CD8-positive, alpha-beta memory T cell (primary cell): ENCODE results near the gene IQCC. TPM values are rescaled to one million over a fixed set of nuclear protein-coding genes. Genes with fewer than 3 reads are reported as not detected.

Experiments
- CTCF ChIA-PET: fragments of 350-600 bp; sonication (Branson Sonifier 250); formaldehyde crosslinking; loops from one replicate; lab custom pipeline; 2021; ENCODE audit warnings: antibody characterized with exemption; lab: Charles Lee
- POLR2A ChIA-PET: fragments of 350-600 bp; sonication (Branson Sonifier 250); formaldehyde crosslinking; loops from one replicate; lab custom pipeline; 2021; ENCODE audit warnings: antibody characterized with exemption; lab: Charles Lee
- DNase-seq, 5 donors: peaks; one replicate each; pipeline versions ENCODE4 v3.0.0 to v3.0.0-alpha.2; 2020 to 2022; ENCODE audit warnings: mixed read lengths in 1 of 5
- H3K27ac ChIP-seq: one replicate; pipeline ENCODE4 v1.7.0; 2013; ENCODE audit warnings: low read depth, mild to moderate bottlenecking, low read length, moderate library complexity
- H3K27me3 ChIP-seq: 2 replicates; pipeline ENCODE4 v1.7.0; 2013; ENCODE audit warnings: low read length, mild to moderate bottlenecking; ENCODE audit not compliant: insufficient read depth, poor library complexity, severe bottlenecking
- H3K36me3 ChIP-seq: 2 replicates; pipeline ENCODE4 v1.7.0; 2013; ENCODE audit warnings: mild to moderate bottlenecking, low read length, moderate library complexity; ENCODE audit not compliant: insufficient read depth
- H3K4me1 ChIP-seq: 2 replicates; pipeline ENCODE4 v1.7.0; 2013; ENCODE audit warnings: mild to moderate bottlenecking, low read length, moderate library complexity; ENCODE audit not compliant: insufficient read depth
- H3K4me3 ChIP-seq: 2 replicates; pipeline ENCODE4 v1.7.0; 2013; ENCODE audit warnings: mild to moderate bottlenecking, low read length
- H3K9me3 ChIP-seq: 2 replicates; pipeline ENCODE4 v1.7.0; 2013; ENCODE audit warnings: mild to moderate bottlenecking, low read length
- H3K27ac Mint-ChIP-seq, 8 donors: one replicate each; pipeline ENCODE4 v1.8.0; 2020 to 2021; ENCODE audit warnings: mixed read lengths in 8 of 8, mild to moderate bottlenecking in 6 of 8, inconsistent platforms in 3 of 8, moderate library complexity in 3 of 8
- H3K27me3 Mint-ChIP-seq, 2 donors: one replicate each; pipeline ENCODE4 v1.8.0; 2020 to 2021; ENCODE audit warnings: mixed read lengths in 2 of 2, mild to moderate bottlenecking in 1 of 2, moderate library complexity in 1 of 2
- H3K36me3 Mint-ChIP-seq, 3 donors: one replicate each; pipeline ENCODE4 v1.8.0; 2020 to 2021; ENCODE audit warnings: mixed read lengths in 3 of 3, inconsistent platforms in 1 of 3, mild to moderate bottlenecking in 1 of 3
- H3K4me1 Mint-ChIP-seq, 3 donors: one replicate each; pipeline ENCODE4 v1.8.0; 2020 to 2021; ENCODE audit warnings: mixed read lengths in 3 of 3, inconsistent platforms in 1 of 3, mild to moderate bottlenecking in 1 of 3
- H3K4me3 Mint-ChIP-seq, 7 donors: one replicate each; pipeline ENCODE4 v1.8.0; 2020 to 2021; ENCODE audit warnings: mixed read lengths in 7 of 7, mild to moderate bottlenecking in 6 of 7, moderate library complexity in 4 of 7, inconsistent platforms in 2 of 7
- H3K9me3 Mint-ChIP-seq, 5 donors: one replicate each; pipeline ENCODE4 v1.8.0; 2020 to 2022; ENCODE audit warnings: mixed read lengths in 5 of 5, mild to moderate bottlenecking in 3 of 5, moderate library complexity in 2 of 5, inconsistent platforms in 1 of 5
- polyA plus RNA-seq: library from polyadenylated mRNA; unstranded; fragments of 300-500 nt; fragmentation: Illumina TruSeq; gene quantifications from one replicate; pipeline ENCODE4 v1.2.3, GENCODE V29; 2021
- total RNA-seq, 2 experiments: library from RNA; stranded (reverse); gene quantifications; one replicate each; pipeline ENCODE4 v1.2.3, GENCODE V29; 2021

IQCC gene
- total and polyA plus RNA-seq, 3 experiments from 2014 or later: 1.6 to 5.7 (median 5.6) TPM

DNA sequence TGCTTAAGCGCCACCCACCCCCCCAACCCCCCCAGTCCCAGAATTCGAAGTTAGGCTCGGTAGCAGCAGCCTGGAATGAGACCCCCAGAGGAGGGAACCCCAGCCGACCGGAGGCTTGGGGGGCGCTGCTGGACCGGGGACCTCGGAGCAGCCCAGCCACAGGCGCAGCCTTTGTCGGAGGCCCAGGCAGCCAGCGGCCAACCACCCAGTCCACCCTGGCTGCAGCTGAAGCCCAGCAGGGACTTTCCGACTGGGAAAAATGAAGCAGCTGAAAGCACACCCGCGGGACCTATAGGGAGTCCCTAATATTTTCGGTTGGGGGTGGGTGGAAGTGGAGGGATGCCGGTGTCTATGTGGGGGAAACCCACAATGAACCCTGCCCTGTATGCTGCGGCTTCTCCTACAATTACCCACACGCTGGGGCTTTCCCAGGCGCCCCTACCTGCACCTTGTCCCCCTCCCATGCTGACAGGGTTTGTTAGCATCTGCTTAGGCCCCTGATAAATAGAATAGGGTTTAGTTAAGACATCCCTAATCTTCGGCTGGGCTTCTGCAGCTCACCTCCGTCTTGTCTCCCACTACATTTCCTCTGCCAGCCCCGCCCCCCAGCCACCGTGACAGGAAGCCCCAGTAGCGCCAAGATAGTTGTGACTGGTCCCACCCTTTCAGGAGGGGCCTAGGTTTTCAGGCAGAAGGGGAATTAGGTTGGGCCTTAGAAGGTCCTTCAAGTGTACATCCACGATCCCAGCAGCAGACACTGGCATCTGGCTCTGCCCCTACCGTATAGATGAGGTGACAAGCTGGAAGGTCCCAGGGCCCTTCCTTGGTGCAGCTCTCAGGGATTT lies 4.2 kb upstream of the IQCC start:
- DNase-seq: peak; percentile 71 to 86 (median 77)
- Histone ChIP-seq H3K27ac (peak overlapping the region; percentile 81), H3K36me3 (no peaks in the 10 kb centered on the region), H3K4me3 (peak overlapping the region; percentile 96), H3K27me3 (no peaks in the 10 kb centered on the region), H3K4me1 (peaks cover 47% of the 10 kb centered on the region), H3K9me3 (no peaks in the 10 kb centered on the region)
- ChIA-PET POLR2A (interaction anchor here (1.0 to 2.4 kb wide), 8 partner anchors 10 to 193 kb away, joined by 3 to 12 read pairs (median 4); partner anchors contain the start of genes BSDC1, KPNA6, MARCKSL1 and TXLNA), CTCF (interaction anchor here (0.5 to 4.0 kb wide), 5 partner anchors 9 to 200 kb away, joined by 3 to 11 read pairs (median 5); no protein-coding TSS in a partner anchor)
- H3K27ac Mint-ChIP-seq: peak overlapping the region; percentile 86 to 99 (median 96)
- H3K4me3 Mint-ChIP-seq: peak overlapping the region; percentile 83 to 98 (median 92)
- H3K9me3 Mint-ChIP-seq: no peaks in the 10 kb centered on the region
- H3K36me3 Mint-ChIP-seq: peaks cover 0 to 23% (median 2%) of the 10 kb centered on the region in 3 donors
- peaks cover 0 to 2% of the 10 kb centered on the region in 2 donors for H3K27me3 Mint-ChIP-seq
- H3K4me1 Mint-ChIP-seq: peaks cover 43 to 77% (median 53%) of the 10 kb centered on the region in 3 donors

DNA sequence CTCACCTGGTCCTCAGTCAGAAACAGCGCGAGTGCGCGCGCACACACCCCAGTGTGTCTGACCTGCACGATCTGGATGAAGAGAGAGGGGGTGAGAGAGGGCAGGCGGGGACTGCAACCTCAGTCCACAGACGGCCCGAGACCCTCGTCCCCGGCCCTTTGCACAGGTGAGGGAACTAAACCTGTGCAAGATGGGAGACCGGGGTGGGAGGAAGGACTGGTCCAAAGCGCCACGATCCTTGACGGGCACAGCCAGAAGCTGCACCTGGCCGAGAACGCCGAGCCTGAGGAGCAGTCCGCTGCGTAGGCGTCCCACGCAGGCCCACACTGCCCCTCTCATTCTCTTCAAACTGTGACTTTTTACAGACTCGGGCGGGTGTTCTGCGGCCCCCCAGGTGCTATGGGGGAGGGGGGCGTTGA lies 519 bp upstream of the IQCC start:
- H3K4me1 Mint-ChIP-seq: peaks cover 26 to 50% (median 37%) of the 10 kb centered on the region in 3 donors
- Histone ChIP-seq H3K4me3 (peak overlapping the region; percentile 86), H3K4me1 (peaks cover 33% of the 10 kb centered on the region), H3K27ac (peak overlapping the region; percentile 76), H3K27me3 (no peaks in the 10 kb centered on the region), H3K9me3 (no peaks in the 10 kb centered on the region), H3K36me3 (no peaks in the 10 kb centered on the region)
- ChIA-PET CTCF (interaction anchor here (1.0 to 1.9 kb wide), 3 partner anchors 12 to 43 kb away, joined by 3 to 6 read pairs (median 3); no protein-coding TSS in a partner anchor), POLR2A (interaction anchor here (1.6 to 1.7 kb wide), 2 partner anchors 25 to 189 kb away, joined by 4 to 9 read pairs; partner anchors contain the start of gene BSDC1)
- no peaks in the 10 kb centered on the region for H3K9me3 Mint-ChIP-seq
- DNase-seq: no peak
- H3K27me3 Mint-ChIP-seq: peaks cover 0 to 2% of the 10 kb centered on the region in 2 donors
- H3K36me3 Mint-ChIP-seq: peaks cover 0 to 8% (median 0%) of the 10 kb centered on the region in 3 donors
- peak overlapping the region; percentile 26 to 98 (median 91) for H3K27ac Mint-ChIP-seq
- peak overlapping the region; percentile 86 to 96 (median 87) for H3K4me3 Mint-ChIP-seq

DNA sequence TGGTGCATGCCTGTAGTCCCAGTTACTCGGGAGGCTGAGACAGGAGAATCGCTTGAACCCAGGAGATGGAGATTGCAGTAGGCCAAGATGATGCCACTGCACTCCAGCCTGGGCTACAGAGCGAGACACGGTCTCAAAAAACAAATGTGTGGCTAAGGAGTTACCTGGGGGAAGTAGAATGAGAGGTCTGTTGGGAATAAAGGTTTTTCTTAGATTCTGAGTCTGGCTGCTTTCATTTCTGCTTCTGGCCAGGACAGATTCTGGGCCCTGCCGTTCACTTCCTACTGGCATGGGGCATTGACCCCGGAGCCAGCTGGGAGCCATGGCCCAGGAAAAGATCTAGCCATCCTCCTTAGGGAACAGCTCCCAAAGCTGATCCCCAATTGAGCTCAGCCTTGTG lies 3.0 kb downstream of the IQCC start:
- Mint-ChIP-seq H3K36me3 (peaks cover 0 to 1% (median 0%) of the 10 kb centered on the region in 3 donors), H3K27me3 (no peaks in the 10 kb centered on the region), H3K4me3 (no peak overlapping the region), H3K4me1 (peaks cover 5 to 27% (median 15%) of the 10 kb centered on the region in 3 donors), H3K9me3 (no peaks in the 10 kb centered on the region), H3K27ac (peak overlapping the region in 2 of 8 donors; percentile 27 to 61)
- Histone ChIP-seq H3K4me3 (no peak overlapping the region), H3K27ac (no peak overlapping the region), H3K4me1 (peaks cover 17% of the 10 kb centered on the region), H3K36me3 (no peaks in the 10 kb centered on the region), H3K27me3 (no peaks in the 10 kb centered on the region), H3K9me3 (no peaks in the 10 kb centered on the region)
- ChIA-PET CTCF (no interaction called here), POLR2A (interaction anchor here (0.6 kb wide), 1 partner anchor 136 kb away, joined by 3 read pairs; no protein-coding TSS in a partner anchor)
- DNase-seq: no peak

DNA sequence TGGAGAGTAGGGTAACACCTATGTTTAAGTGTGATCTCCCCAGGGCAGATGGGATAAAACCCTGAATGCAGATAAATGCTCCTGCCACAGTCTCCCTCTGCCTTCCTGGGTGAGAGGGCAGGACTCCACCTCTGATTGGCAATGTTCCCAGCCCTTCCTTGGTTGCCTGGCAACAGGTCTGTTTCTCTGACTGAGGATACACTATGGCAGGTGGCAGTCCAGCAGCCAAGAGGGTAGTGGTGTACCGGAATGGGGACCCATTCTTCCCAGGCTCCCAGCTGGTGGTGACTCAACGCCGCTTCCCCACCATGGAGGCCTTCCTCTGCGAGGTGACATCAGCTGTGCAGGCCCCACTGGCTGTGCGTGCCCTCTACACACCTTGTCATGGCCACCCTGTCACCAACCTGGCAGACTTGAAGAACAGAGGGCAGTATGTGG lies 3.4 kb downstream of the IQCC start, which contains the start of gene DCDC2B:
TSS of gene DCDC2B (plus strand) at position 199 of the 438 bp plus-strand sequence. CDS start at position 204, 5 bp downstream.
- ChIA-PET POLR2A (interaction anchor here (0.6 kb wide), 1 partner anchor 136 kb away, joined by 3 read pairs; no protein-coding TSS in a partner anchor), CTCF (interaction anchor here (1.2 kb wide), 1 partner anchor 39 kb away, joined by 3 read pairs; no protein-coding TSS in a partner anchor)
- Histone ChIP-seq H3K27me3 (no peaks in the 10 kb centered on the region), H3K36me3 (no peaks in the 10 kb centered on the region), H3K27ac (no peak within 1 kb of the TSS), H3K4me3 (no peak within 1 kb of the TSS), H3K9me3 (no peaks in the 10 kb centered on the region), H3K4me1 (peaks cover 17% of the 10 kb centered on the region)
- no peaks in the 10 kb centered on the region for H3K36me3 Mint-ChIP-seq
- peak within 1 kb of the TSS in 4 of 8 donors; percentile 11 to 61 (median 24) for H3K27ac Mint-ChIP-seq
- no peaks in the 10 kb centered on the region for H3K9me3 Mint-ChIP-seq
- H3K4me1 Mint-ChIP-seq: peaks cover 5 to 23% (median 13%) of the 10 kb centered on the region in 3 donors
- no peak within 1 kb of the TSS for H3K4me3 Mint-ChIP-seq
- DNase-seq: no peak
- no peaks in the 10 kb centered on the region for H3K27me3 Mint-ChIP-seq

DNA sequence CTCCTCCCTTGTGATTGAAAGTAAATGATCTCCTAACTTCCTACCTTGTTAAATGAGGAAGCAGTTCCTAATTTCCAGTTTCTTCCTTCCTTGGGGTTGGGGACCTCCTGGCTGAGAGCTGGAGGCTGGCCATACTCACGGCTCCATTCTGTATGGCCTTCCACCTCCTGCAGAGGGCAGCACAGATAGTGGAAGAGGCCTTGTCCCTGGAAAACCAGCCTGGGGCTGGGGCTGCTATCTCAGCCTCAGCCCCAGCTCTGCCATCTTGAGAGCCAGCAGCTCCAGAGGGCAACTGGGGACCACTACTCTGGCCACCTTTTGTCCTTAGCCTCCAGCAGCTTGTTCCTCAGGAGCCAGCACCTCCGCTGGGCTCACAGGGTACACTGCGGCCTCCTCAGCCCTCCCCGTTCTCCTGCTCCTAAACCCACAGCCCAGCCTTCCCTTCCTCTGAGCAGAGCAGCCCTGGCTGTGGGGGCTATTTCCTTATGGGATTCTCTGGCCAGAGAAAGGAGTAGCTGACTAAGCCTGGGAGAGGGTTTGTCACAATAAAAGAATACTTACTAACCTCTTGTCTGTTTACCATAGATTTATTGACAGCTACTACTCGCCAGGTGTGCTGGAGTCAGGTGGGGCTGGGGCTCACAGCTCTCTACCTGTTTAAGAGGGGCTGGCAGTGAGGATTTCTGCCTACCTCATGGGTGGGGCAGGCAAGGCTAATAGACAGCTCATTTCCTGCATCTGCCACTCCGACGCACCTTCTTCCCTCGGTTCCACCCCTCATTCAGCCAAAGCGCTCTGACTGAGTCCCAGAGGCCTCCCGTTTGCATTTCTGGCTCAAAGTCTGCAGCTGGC lies 10.4 kb downstream of the IQCC start:
- Mint-ChIP-seq H3K27ac (peak overlapping the region in 7 of 8 donors; percentile 12 to 72 (median 33)), H3K4me3 (peak overlapping the region in 1 of 7 donors; percentile 18), H3K36me3 (peaks cover 0 to 46% (median 5%) of the 10 kb centered on the region in 3 donors), H3K9me3 (no peaks in the 10 kb centered on the region), H3K4me1 (peaks cover 6 to 20% (median 20%) of the 10 kb centered on the region in 3 donors), H3K27me3 (no peaks in the 10 kb centered on the region)
- H3K4me3 ChIP-seq: no peak overlapping the region
- H3K27me3 ChIP-seq: no peaks in the 10 kb centered on the region
- no peaks in the 10 kb centered on the region for H3K36me3 ChIP-seq
- POLR2A ChIA-PET: interaction anchor here (0.5 to 1.4 kb wide), 5 partner anchors 10 to 131 kb away, joined by 3 to 5 read pairs (median 3); partner anchors contain the start of genes IQCC, LCK and MARCKSL1
- no peak overlapping the region for H3K27ac ChIP-seq
- DNase-seq: peak; percentile 32 to 66 (median 38)
- CTCF ChIA-PET: interaction anchor here (0.6 to 6.6 kb wide), 38 partner anchors 9 to 209 kb away, joined by 3 to 40 read pairs (median 5); partner anchors contain the start of genes BSDC1, CCDC28B, FAM167B and FAM229A
- H3K9me3 ChIP-seq: no peaks in the 10 kb centered on the region
- H3K4me1 ChIP-seq: peaks cover 14% of the 10 kb centered on the region

GRCh38 chr1:32216566-32216965 lies 11.1 kb downstream of the IQCC start:
- ChIA-PET CTCF (interaction anchor here (0.9 to 6.6 kb wide), 25 partner anchors 8 to 208 kb away, joined by 3 to 40 read pairs (median 6); partner anchors contain the start of genes BSDC1, CCDC28B, FAM167B and FAM229A), POLR2A (interaction anchor here (0.5 to 1.4 kb wide), 3 partner anchors 15 to 49 kb away, joined by 3 to 6 read pairs (median 3); partner anchors contain the start of gene LCK)
- Mint-ChIP-seq H3K27me3 (no peaks in the 10 kb centered on the region), H3K9me3 (no peaks in the 10 kb centered on the region), H3K27ac (peak overlapping the region in 1 of 8 donors; percentile 17), H3K4me3 (no peak overlapping the region), H3K4me1 (peaks cover 13 to 27% (median 27%) of the 10 kb centered on the region in 3 donors), H3K36me3 (peaks cover 0 to 46% (median 5%) of the 10 kb centered on the region in 3 donors)
- peaks cover 21% of the 10 kb centered on the region for H3K4me1 ChIP-seq
- DNase-seq: no peak
- H3K27me3 ChIP-seq: no peaks in the 10 kb centered on the region
- no peak overlapping the region for H3K27ac ChIP-seq
- H3K36me3 ChIP-seq: no peaks in the 10 kb centered on the region
- no peaks in the 10 kb centered on the region for H3K9me3 ChIP-seq
- no peak overlapping the region for H3K4me3 ChIP-seq
